ENCODE results near the gene NAIF1. TPM values are rescaled to one million over a fixed set of nuclear protein-coding genes. Genes with fewer than 3 reads are reported as not detected.

Gene NAIF1
- total and polyA plus RNA-seq, 12 donors, result 3.2 to 7.2 (median 5.5) TPM

- TF ChIP-seq, protein P1, sequence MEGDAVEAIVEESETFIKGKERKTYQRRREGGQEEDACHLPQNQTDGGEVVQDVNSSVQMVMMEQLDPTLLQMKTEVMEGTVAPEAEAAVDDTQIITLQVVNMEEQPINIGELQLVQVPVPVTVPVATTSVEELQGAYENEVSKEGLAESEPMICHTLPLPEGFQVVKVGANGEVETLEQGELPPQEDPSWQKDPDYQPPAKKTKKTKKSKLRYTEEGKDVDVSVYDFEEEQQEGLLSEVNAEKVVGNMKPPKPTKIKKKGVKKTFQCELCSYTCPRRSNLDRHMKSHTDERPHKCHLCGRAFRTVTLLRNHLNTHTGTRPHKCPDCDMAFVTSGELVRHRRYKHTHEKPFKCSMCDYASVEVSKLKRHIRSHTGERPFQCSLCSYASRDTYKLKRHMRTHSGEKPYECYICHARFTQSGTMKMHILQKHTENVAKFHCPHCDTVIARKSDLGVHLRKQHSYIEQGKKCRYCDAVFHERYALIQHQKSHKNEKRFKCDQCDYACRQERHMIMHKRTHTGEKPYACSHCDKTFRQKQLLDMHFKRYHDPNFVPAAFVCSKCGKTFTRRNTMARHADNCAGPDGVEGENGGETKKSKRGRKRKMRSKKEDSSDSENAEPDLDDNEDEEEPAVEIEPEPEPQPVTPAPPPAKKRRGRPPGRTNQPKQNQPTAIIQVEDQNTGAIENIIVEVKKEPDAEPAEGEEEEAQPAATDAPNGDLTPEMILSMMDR (IDR thresholded peaks at IDR 0.05), result no peak
- no peak overlapping the region for H3K4me3 ChIP-seq
- 93 to 97% methylated on average over 4 of the region's 4 CpGs for WGBS, 2 donors
- H3K27ac ChIP-seq, result no peak overlapping the region
- H3K36me3 ChIP-seq, result peaks cover 0 to 19% (median 0%) of the 10 kb centered on the region in 9 donors
- no peaks in the 10 kb centered on the region for H3K27me3 ChIP-seq
- no peak for DNase-seq
- H3K9me3 ChIP-seq, result no peaks in the 10 kb centered on the region
- H3K4me1 ChIP-seq, result peaks cover 0 to 37% (median 20%) of the 10 kb centered on the region in 9 donors
- intact Hi-C loops (cut with DNase I), result no loop called here
- no peak for ATAC-seq
Observed at GRCh38 chr9:128085943-128086342, 18.8 kb upstream of the NAIF1 start.

DNA sequence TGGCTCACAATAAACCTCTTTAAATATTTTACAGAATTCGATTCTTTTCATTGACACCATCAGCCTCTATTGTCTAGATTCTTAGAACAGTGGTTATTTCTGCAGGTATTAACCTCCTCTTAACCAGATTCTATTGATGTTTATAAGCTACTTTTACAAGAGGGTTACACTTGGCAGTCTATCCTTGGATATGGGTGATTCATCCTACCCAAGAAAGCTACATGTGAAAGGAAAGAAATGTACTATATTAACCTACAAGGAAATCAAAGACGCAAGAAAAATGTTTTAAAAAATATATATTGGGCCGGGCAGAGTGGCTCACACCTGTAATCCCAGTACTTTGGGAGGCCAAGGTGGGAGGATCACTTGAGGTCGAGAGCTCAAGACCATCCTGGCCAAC is 17.6 kb upstream of the NAIF1 start:
- 96 to 97% methylated on average over 4 of the region's 4 CpGs for WGBS, 2 donors
- TF ChIP-seq, protein P1 (IDR thresholded peaks at IDR 0.05), result no peak
- H3K27ac ChIP-seq, result no peak overlapping the region
- peaks cover 0 to 19% (median 0%) of the 10 kb centered on the region in 9 donors for H3K36me3 ChIP-seq
- ATAC-seq, result no peak
- H3K4me1 ChIP-seq, result peaks cover 0 to 38% (median 18%) of the 10 kb centered on the region in 9 donors
- no peaks in the 10 kb centered on the region for H3K27me3 ChIP-seq
- intact Hi-C loops (cut with DNase I), result no loop called here
- no peak overlapping the region for H3K4me3 ChIP-seq
- DNase-seq, result no peak
- H3K9me3 ChIP-seq, result no peaks in the 10 kb centered on the region

- intact Hi-C loops (cut with DNase I), result no loop called here
- Histone ChIP-seq H3K4me1 (peaks cover 0 to 57% (median 29%) of the 10 kb centered on the region in 9 donors), H3K36me3 (peaks cover 0 to 12% (median 0%) of the 10 kb centered on the region in 9 donors), H3K27me3 (no peaks in the 10 kb centered on the region), H3K9me3 (no peaks in the 10 kb centered on the region), H3K4me3 (no peak overlapping the region), H3K27ac (peak overlapping the region in 9 of 10 donors; percentile 5 to 60 (median 37))
- ATAC-seq, result no peak
- TF ChIP-seq, protein P1 (IDR thresholded peaks at IDR 0.05), result no peak
- DNase-seq, result no peak
- 63 to 70% methylated on average over 7 of the region's 7 CpGs for WGBS, 2 donors
Observed at GRCh38 chr9:128082151-128082550, 15.0 kb upstream of the NAIF1 start.

DNA sequence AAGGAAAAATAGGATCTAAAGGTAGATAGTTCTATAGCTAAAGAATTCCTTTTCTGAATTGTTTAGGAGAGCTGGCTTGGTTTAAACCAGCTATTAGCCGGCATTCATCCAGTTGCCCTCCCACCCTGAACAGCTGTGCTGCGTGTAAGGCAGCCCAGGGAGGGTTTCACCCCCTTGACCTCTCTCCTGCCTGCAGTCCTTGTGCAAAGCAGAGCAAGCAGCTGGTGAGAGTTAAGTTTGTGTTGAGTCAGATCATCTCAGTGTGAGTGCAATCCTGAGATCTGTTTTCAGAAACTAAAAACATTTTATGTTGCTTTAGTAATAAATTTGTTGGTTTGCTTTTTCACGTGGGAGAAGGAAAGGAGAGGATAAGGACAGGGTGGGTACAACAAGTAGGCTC is 13.9 kb upstream of the NAIF1 start:
- ATAC-seq (peak; percentile 61 to 87 (median 68)), DNase-seq (peak in 1 of 2 donors; percentile 51)
- TF ChIP-seq, protein P1 (IDR thresholded peaks at IDR 0.05), result no peak
- Histone ChIP-seq H3K9me3 (no peaks in the 10 kb centered on the region), H3K27me3 (no peaks in the 10 kb centered on the region), H3K4me1 (peaks cover 0 to 58% (median 29%) of the 10 kb centered on the region in 9 donors), H3K4me3 (no peak overlapping the region), H3K36me3 (peaks cover 0 to 12% (median 0%) of the 10 kb centered on the region in 9 donors), H3K27ac (peak overlapping the region in 9 of 10 donors; percentile 9 to 60 (median 50))
- 63 to 66% methylated on average over 3 of the region's 3 CpGs for WGBS, 2 donors
- intact Hi-C loops (cut with DNase I), result no loop called here

Measured in heart right ventricle (tissue), 16 donors.